Neuron (in vitro differentiated cells): ENCODE data around the gene ANKRD36.
"Not testable (repeated sequence)": the region's sequence is repeated elsewhere in the genome, so short reads cannot be mapped to it uniquely, and the experiment has no call there.

ENCODE experiments used
- H2AFZ ChIP-seq: one replicate; pipeline ENCODE4 v1.6.1; 2013; ENCODE audit warnings: low read depth, mild to moderate bottlenecking, inconsistent platforms, low read length, moderate library complexity
- H3K27me3 ChIP-seq: one replicate; pipeline ENCODE4 v1.6.1; 2013; ENCODE audit warnings: low read length; ENCODE audit not compliant: insufficient read depth
- H3K36me3 ChIP-seq: one replicate; pipeline ENCODE4 v1.6.1; 2013; ENCODE audit warnings: low read length; ENCODE audit not compliant: insufficient read depth
- H3K4me1 ChIP-seq: one replicate; pipeline ENCODE4 v1.6.1; 2013; ENCODE audit warnings: low read length; ENCODE audit not compliant: insufficient read depth
- H3K4me3 ChIP-seq: 2 replicates; pipeline ENCODE4 v1.5.1; 2013; ENCODE audit warnings: mild to moderate bottlenecking, low read length, moderate library complexity
- H3K9me3 ChIP-seq: one replicate; pipeline ENCODE4 v1.6.1; 2013; ENCODE audit warnings: low read length

Gene ANKRD36

GRCh38 chr2:97113050-97113881, at the start of gene ANKRD36:
Gene ANKRD36 (plus strand): TSS chr2:97113153. CDS start chr2:97113740, 587 bp downstream.
- H3K27me3 ChIP-seq: not testable (repeated sequence)
- peak within 1 kb of the TSS; percentile 78 for H3K4me3 ChIP-seq

DNA sequence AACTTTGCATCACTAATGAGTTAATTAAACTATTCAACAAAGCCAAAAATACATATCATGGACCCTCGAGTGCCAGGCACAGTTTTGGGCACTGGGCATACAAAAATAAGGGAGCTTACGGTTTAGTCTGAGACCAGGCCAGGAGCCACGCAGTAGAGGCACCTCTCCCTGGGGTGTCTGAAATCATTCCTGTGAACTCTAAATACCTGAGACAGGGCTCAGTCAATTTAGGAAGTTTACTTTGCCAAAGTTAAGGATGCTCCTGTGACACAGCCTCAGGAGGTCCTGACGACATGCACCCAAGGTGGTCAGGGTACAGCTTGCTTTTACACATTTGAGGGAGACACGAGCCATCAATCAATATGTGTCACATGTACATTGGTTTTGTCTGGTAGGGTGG, 46.9 kb upstream of the ANKRD36 start:
- not testable (repeated sequence) for H3K36me3 ChIP-seq, H3K9me3 ChIP-seq, H2AFZ ChIP-seq, H3K4me3 ChIP-seq, H3K4me1 ChIP-seq, H3K27me3 ChIP-seq

More at GRCh38 chr2:97113050-97113881, at the start of gene ANKRD36:
- H3K9me3 ChIP-seq, H3K4me1 ChIP-seq, H3K36me3 ChIP-seq: not testable (repeated sequence)
- H2AFZ ChIP-seq: peak within 1 kb of the TSS; percentile 98

DNA sequence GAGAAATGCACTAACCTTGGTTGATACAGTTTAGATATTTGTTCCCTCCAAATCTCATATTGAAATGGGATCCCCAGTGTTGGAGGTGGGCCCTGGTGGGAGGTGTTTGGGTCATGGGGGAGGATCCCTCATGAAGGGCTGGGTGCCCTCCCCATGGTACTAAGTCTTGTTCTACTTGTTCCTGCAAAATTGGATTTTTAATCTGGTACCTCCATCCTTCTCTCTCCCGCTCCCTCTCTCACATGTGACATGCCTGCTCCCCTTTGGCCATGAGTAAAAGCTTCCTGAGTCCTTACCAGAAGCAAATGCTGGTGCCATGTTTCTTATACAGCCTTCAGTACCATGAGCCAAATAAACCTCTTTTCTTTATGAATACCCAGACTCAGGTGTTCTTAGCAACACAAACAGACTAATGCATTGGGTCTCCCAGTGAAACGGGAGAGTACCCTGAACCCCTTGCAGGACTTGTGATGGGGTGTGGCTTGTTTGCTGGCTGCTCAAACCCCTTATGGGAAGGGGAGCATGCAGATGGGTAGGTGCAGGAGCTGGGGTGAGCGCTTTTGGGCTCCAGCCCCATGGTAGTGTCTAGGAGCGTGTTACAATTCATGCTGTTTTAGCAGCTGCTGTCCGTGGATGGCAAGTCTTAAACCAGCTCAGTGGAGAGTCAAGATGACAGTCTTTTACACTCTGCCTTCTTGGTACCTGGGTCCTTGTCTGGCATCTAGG, 45.5 kb upstream of the ANKRD36 start:
- Histone ChIP-seq H2AFZ (no peak overlapping the region), H3K4me3 (no peak overlapping the region), H3K27me3 (no peaks in the 10 kb centered on the region), H3K36me3 (no peaks in the 10 kb centered on the region), H3K9me3 (no peaks in the 10 kb centered on the region), H3K4me1 (no peaks in the 10 kb centered on the region)

GRCh38 chr2:97068074-97068473, 44.9 kb upstream of the ANKRD36 start:
- Histone ChIP-seq H3K4me3 (no peak overlapping the region), H3K36me3 (no peaks in the 10 kb centered on the region), H2AFZ (no peak overlapping the region), H3K9me3 (no peaks in the 10 kb centered on the region), H3K27me3 (no peaks in the 10 kb centered on the region), H3K4me1 (no peaks in the 10 kb centered on the region)

DNA sequence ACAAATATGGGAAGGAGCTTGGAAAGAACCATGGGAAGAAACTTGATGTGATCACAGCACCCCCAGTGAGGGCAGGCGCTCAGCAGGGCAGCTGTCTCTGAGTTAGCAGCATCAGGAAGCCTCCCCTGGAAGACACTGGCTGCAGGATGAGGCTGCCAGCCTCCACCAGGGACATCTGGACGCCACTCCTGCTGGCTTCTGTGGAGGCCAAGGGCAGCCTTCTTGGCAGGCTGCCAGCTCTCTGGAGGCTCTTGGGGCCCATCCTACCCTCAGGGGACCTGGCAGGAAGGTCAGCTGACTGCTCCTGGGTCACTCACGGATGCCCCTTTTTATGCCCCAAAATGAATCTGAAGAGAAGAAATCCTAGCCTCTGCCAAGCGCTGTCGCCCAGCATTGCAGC, 44.2 kb upstream of the ANKRD36 start:
- H3K4me3 ChIP-seq, H3K9me3 ChIP-seq, H2AFZ ChIP-seq, H3K36me3 ChIP-seq, H3K4me1 ChIP-seq, H3K27me3 ChIP-seq: not testable (repeated sequence)

- H3K9me3 ChIP-seq, H3K27me3 ChIP-seq, H3K4me1 ChIP-seq, H3K36me3 ChIP-seq, H3K4me3 ChIP-seq, H2AFZ ChIP-seq: not testable (repeated sequence)
Measured at GRCh38 chr2:97070915-97071314, 42.0 kb upstream of the ANKRD36 start.

- not testable (repeated sequence) for H3K9me3 ChIP-seq, H3K27me3 ChIP-seq, H2AFZ ChIP-seq, H3K4me1 ChIP-seq, H3K36me3 ChIP-seq, H3K4me3 ChIP-seq
Measured at GRCh38 chr2:97077213-97077612, 35.7 kb upstream of the ANKRD36 start.

- not testable (repeated sequence) for H3K4me1 ChIP-seq, H3K9me3 ChIP-seq, H3K27me3 ChIP-seq, H3K36me3 ChIP-seq, H2AFZ ChIP-seq, H3K4me3 ChIP-seq
Measured at GRCh38 chr2:97080855-97081254, 32.1 kb upstream of the ANKRD36 start.

DNA sequence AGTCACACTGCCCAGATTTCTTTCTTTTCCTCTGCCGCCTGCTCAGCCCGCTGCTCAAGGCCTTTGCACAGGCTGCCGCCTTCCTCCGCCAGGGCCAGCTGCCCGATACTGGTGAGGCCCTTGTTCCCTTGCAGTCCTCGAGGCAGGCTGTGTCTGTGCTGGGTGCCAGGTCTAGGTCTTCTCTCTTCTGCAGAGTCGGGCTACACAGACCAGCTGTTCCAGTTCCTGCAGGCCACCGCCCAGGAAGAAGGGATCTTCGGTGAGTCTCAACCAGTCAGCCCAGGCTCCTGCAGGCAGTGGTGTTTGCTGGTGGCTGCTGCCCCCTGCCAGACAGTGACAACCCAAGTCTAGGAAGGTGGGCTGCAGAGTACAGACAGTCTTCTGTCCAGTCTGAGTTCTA, 30.7 kb upstream of the ANKRD36 start:
- not testable (repeated sequence) for H3K27me3 ChIP-seq, H3K4me1 ChIP-seq, H3K9me3 ChIP-seq, H2AFZ ChIP-seq, H3K36me3 ChIP-seq, H3K4me3 ChIP-seq

DNA sequence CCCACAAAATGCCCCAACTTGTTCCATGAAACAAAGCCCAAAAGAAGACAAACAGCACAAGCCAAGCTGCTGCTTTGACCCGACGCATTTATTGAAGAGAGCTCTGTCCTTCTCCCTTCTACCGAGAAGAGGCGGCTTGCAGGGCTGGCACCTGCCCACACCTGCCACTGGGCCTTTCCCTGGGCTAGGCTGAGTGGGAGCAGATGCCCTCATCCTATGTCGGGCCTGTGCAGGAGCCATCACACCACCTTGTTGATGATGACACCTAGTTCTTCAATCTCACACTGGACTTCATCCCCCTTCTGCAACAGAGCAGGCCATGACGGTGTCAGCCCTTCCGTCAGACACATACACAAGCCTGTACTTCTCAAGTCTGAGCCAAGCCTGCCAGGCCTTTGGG, 29.4 kb upstream of the ANKRD36 start:
- H3K36me3 ChIP-seq, H2AFZ ChIP-seq, H3K9me3 ChIP-seq, H3K4me1 ChIP-seq, H3K27me3 ChIP-seq, H3K4me3 ChIP-seq: not testable (repeated sequence)

GRCh38 chr2:97085093-97085492, 27.9 kb upstream of the ANKRD36 start:
- not testable (repeated sequence) for H3K27me3 ChIP-seq, H3K4me3 ChIP-seq, H2AFZ ChIP-seq, H3K9me3 ChIP-seq, H3K36me3 ChIP-seq, H3K4me1 ChIP-seq

DNA sequence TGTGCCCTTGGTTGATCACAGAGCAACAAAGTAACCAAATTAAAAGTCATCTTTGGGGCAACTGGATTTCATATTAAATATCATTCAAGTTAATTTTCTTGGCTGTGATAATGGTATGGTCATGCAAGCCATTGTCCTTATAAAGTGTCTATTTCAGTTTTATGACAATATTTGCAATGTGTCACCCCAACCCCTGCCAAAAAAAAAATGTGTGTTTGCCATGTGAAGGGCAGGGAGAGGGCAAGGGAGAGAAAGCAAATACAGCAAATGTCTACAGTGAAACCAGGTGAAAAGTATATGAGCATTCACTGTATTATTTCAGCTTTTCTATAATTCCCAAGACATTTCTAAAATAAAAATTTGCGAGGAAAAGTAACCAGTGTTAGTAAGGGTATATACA, 24.2 kb upstream of the ANKRD36 start:
- not testable (repeated sequence) for H3K27me3 ChIP-seq, H3K9me3 ChIP-seq, H2AFZ ChIP-seq, H3K4me1 ChIP-seq, H3K36me3 ChIP-seq, H3K4me3 ChIP-seq

DNA sequence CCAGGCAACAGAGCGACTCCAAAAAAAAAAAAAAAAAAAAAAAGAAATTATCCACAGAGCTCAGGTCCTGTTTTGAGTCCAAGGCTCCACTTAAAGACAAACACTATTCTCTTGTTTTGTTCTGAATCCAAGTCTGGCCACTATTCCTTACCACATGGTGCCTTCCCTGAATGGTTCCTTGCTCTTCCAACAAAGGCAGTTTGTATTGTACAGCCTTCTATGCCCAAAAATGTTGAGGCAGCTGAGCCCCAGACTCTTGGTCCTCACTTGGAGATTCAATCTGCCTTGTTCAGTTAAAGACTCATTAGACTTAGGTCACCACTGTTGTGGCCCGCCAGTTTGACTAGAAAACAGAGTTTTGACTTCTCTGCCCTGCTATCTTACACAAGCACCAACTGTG, 20.0 kb upstream of the ANKRD36 start:
- H3K9me3 ChIP-seq, H3K36me3 ChIP-seq, H3K4me3 ChIP-seq, H3K27me3 ChIP-seq, H3K4me1 ChIP-seq, H2AFZ ChIP-seq: not testable (repeated sequence)
